Measurements from ENCODE around the gene IQCF6. TPM values are rescaled to one million over a fixed set of nuclear protein-coding genes. Genes with fewer than 3 reads are reported as not detected.
"Not testable (repeated sequence)": the region's sequence is repeated elsewhere in the genome, so short reads cannot be mapped to it uniquely, and the experiment has no call there.

IQCF6 gene
- total RNA-seq, 4 donors from 2014 or later, result not detected

DNA sequence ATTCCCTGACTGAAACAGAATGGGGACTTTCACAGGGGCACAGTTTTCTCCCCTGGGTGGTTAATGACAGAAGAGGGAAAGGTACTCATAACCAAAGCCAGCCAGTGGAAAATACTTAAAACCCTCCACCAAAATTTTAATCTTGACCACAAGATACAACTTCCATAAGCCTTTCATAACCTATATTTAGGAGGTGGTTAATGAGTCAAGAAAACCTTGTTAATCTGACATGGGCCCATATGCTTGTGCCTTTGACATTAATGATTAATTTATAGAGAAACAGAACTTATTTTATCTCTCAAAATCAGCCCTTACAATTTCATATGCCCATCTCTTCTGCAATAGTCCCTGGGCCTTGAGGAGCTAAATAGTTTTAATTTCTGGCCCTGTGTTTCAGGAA, 31.2 kb downstream of the IQCF6 start:
- no peak overlapping the region for H3K4me3 ChIP-seq
- no peaks in the 10 kb centered on the region for H3K36me3 ChIP-seq
- H3K27ac ChIP-seq, result no peak overlapping the region
- no peaks in the 10 kb centered on the region for H3K27me3 ChIP-seq
- no peaks in the 10 kb centered on the region for H3K9me3 ChIP-seq
- H3K4me1 ChIP-seq, result no peaks in the 10 kb centered on the region
- TF ChIP-seq POLR2A (IDR thresholded peaks at IDR 0.05) (no peak), CTCF (IDR thresholded peaks at IDR 0.05) (no peak)
- no peak for DNase-seq

- H3K9me3 ChIP-seq, H3K27ac ChIP-seq, H3K4me3 ChIP-seq, H3K4me1 ChIP-seq, H3K36me3 ChIP-seq, H3K27me3 ChIP-seq, DNase-seq: not testable (repeated sequence)
Measured at GRCh38 chr3:51742978-51743377, 36.1 kb downstream of the IQCF6 start.

GRCh38 chr3:51742320-51742719, 36.7 kb downstream of the IQCF6 start:
- DNase-seq, H3K4me1 ChIP-seq, H3K27ac ChIP-seq, H3K27me3 ChIP-seq, H3K4me3 ChIP-seq, H3K36me3 ChIP-seq, H3K9me3 ChIP-seq: not testable (repeated sequence)

- H3K36me3 ChIP-seq, result no peaks in the 10 kb centered on the region
- DNase-seq, result no peak
- no peak overlapping the region for H3K4me3 ChIP-seq
Measured at GRCh38 chr3:51739110-51739509, 39.9 kb downstream of the IQCF6 start.

DNA sequence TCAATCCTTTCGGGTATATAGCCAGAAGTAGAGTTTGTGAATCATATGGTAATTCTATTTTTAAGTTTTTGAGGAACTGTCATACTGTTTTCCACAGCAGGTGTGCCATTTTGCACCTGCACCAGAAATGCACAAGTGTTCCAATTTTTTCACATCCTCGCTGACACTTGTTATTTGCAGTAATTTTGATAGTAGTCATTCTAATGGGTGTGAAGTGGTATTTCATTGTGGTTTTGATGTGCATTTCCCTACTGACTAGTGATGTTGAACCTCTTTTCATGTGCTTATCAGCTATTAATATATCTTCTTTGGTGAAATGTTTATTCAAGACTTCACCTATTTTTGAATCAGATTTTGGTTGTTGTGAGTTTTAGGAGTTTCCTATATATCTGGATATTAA, 43.1 kb downstream of the IQCF6 start:
- Histone ChIP-seq H3K27me3 (no peaks in the 10 kb centered on the region), H3K4me3 (no peak overlapping the region), H3K36me3 (no peaks in the 10 kb centered on the region), H3K27ac (no peak overlapping the region), H3K9me3 (no peaks in the 10 kb centered on the region), H3K4me1 (no peaks in the 10 kb centered on the region)
- no peak for TF ChIP-seq CTCF (IDR thresholded peaks at IDR 0.05)
- no peak for TF ChIP-seq POLR2A (IDR thresholded peaks at IDR 0.05)
- DNase-seq, result no peak

More at GRCh38 chr3:51739110-51739509, 39.9 kb downstream of the IQCF6 start:
- Histone ChIP-seq H3K9me3 (no peaks in the 10 kb centered on the region), H3K27me3 (no peaks in the 10 kb centered on the region), H3K4me1 (no peaks in the 10 kb centered on the region), H3K27ac (no peak overlapping the region)
- TF ChIP-seq CTCF (IDR thresholded peaks at IDR 0.05), result no peak
- TF ChIP-seq POLR2A (IDR thresholded peaks at IDR 0.05), result no peak

DNA sequence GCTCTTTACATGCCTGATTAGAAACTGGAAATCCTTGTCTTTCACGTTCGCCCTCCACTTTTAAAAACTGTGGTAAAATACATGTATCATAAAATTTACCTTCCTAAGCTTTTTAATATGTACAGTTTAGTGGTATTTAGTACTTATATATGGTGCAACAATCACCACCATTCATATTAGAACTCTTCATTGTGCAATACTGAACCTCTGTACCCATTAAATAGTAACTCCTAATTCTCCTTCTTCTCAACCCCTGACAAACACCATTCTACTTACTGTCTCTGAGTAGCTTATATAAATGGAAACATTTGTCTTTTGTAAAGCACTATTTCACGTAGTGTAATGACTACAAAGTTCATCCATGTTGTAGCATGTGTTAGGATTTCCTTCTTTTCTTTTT, 44.0 kb downstream of the IQCF6 start:
- Histone ChIP-seq H3K27me3 (no peaks in the 10 kb centered on the region), H3K36me3 (no peaks in the 10 kb centered on the region), H3K27ac (no peak overlapping the region), H3K4me3 (no peak overlapping the region), H3K4me1 (no peaks in the 10 kb centered on the region), H3K9me3 (no peaks in the 10 kb centered on the region)
- no peak for TF ChIP-seq CTCF (IDR thresholded peaks at IDR 0.05)
- no peak for DNase-seq

- TF ChIP-seq POLR2A (IDR thresholded peaks at IDR 0.05) (no peak), CTCF (IDR thresholded peaks at IDR 0.05) (no peak)
- DNase-seq, result no peak
- H3K9me3 ChIP-seq, result no peaks in the 10 kb centered on the region
Measured at GRCh38 chr3:51734572-51734907, 44.5 kb downstream of the IQCF6 start.

More at GRCh38 chr3:51734572-51734907, 44.5 kb downstream of the IQCF6 start:
- no peaks in the 10 kb centered on the region for H3K27me3 ChIP-seq
- no peak overlapping the region for H3K27ac ChIP-seq
- H3K36me3 ChIP-seq, result no peaks in the 10 kb centered on the region
- no peaks in the 10 kb centered on the region for H3K4me1 ChIP-seq
- H3K4me3 ChIP-seq, result no peak overlapping the region

All from Peyer's patch (tissue), 4 donors.